HepG2 (cell line): ENCODE measurements around the gene FOXR1. TPM values are rescaled to one million over a fixed set of nuclear protein-coding genes. Genes with fewer than 3 reads are reported as not detected.

ENCODE experiments used
- AGO1 ChIP-seq: fragments of 200-400 bp; formaldehyde crosslinking; IDR thresholded peaks from 2 replicates; pipeline ENCODE4 v1.6.1; 2017; ENCODE audit warnings: mild to moderate bottlenecking, low read depth, low read length, moderate library complexity; ENCODE audit not compliant: poor library complexity, severe bottlenecking
- BORCS8-MEF2B ChIP-seq: sonication (generic); formaldehyde crosslinking; IDR thresholded peaks from 2 replicates; pipeline ENCODE4 v1.8.0; 2022; ENCODE audit warnings: mild to moderate bottlenecking, missing genetic modification reagents
- CTCF ChIP-seq: sonication (generic); formaldehyde crosslinking; IDR thresholded peaks from 2 replicates; pipeline ENCODE4 v1.5.0; 2020; ENCODE audit warnings: mild to moderate bottlenecking, missing genetic modification reagents, moderate library complexity
- HES4 ChIP-seq: sonication (generic); formaldehyde crosslinking; IDR thresholded peaks from 2 replicates; pipeline ENCODE4 v1.9.0; 2021; ENCODE audit warnings: mild to moderate bottlenecking, missing genetic modification reagents, borderline replicate concordance
- HIC2 ChIP-seq: sonication (generic); formaldehyde crosslinking; IDR thresholded peaks from 2 replicates; pipeline ENCODE4 v1.9.0; 2022; ENCODE audit warnings: low read depth, missing genetic modification reagents
- ISX ChIP-seq: sonication (generic); formaldehyde crosslinking; conservative IDR thresholded peaks from 2 replicates; pipeline ENCODE4 v1.5.0; 2020; ENCODE audit warnings: missing genetic modification reagents
- MBD4 ChIP-seq: IDR thresholded peaks from 2 replicates; pipeline ENCODE4 v1.6.1; 2012; ENCODE audit warnings: low read length, inconsistent platforms, borderline replicate concordance
- MED1 ChIP-seq: sonication (generic); formaldehyde crosslinking; IDR thresholded peaks from 2 replicates; pipeline ENCODE4 v1.4.0; 2020; ENCODE audit warnings: missing genetic modification reagents
- NR1H2 ChIP-seq: sonication (generic); formaldehyde crosslinking; IDR thresholded peaks from 2 replicates; pipeline ENCODE4 v1.8.1; 2022; ENCODE audit warnings: low read depth, missing genetic modification reagents, borderline replicate concordance
- PTBP1 ChIP-seq: fragments of 200-400 bp; formaldehyde crosslinking; IDR thresholded peaks from 2 replicates; pipeline ENCODE4 v1.6.1; 2018; ENCODE audit warnings: low read length, low read depth; ENCODE audit not compliant: poor library complexity, severe bottlenecking
- RFX5 ChIP-seq: IDR thresholded peaks from 2 replicates; pipeline ENCODE4 v1.6.1; 2011; ENCODE audit warnings: low read depth, low read length, improper control_type of control experiment
- RXRA ChIP-seq: sonication (generic); formaldehyde crosslinking; IDR thresholded peaks from 2 replicates; pipeline ENCODE4 v1.5.1; 2020; ENCODE audit warnings: missing genetic modification reagents
- TBX2 ChIP-seq: sonication (generic); formaldehyde crosslinking; IDR thresholded peaks from 2 replicates; pipeline ENCODE4 v1.5.0; 2020; ENCODE audit warnings: missing genetic modification reagents, mild to moderate bottlenecking, borderline replicate concordance
- THAP7 ChIP-seq: sonication (generic); formaldehyde crosslinking; IDR thresholded peaks from 2 replicates; pipeline ENCODE4 v1.8.1; 2023; ENCODE audit warnings: mild to moderate bottlenecking, missing genetic modification reagents
- YEATS2 ChIP-seq: sonication (generic); formaldehyde crosslinking; IDR thresholded peaks from 2 replicates; pipeline ENCODE4 v1.4.0; 2020; ENCODE audit warnings: missing genetic modification reagents, borderline replicate concordance
- ZBTB44 ChIP-seq: sonication (generic); formaldehyde crosslinking; IDR thresholded peaks from 2 replicates; pipeline ENCODE4 v1.4.0; 2020; ENCODE audit warnings: missing genetic modification reagents
- ZNF280D ChIP-seq: sonication (generic); formaldehyde crosslinking; IDR thresholded peaks from 2 replicates; pipeline ENCODE4 v1.5.1; 2020; ENCODE audit warnings: mild to moderate bottlenecking, missing genetic modification reagents
- polyA plus RNA-seq, 8 experiments: library from polyadenylated mRNA; depleted of rRNA in 3 of 8; stranded (reverse) in 7 of 8; unstranded in 1 of 8; fragments of >200 nt; fragmentation: Illumina TruSeq in 4 of 8; extraction: Trizol in 4 of 8; gene quantifications; 2 replicates each; pipeline versions ENCODE4 v1.2.1 to v1.2.3, GENCODE V29; 2011 to 2016; ENCODE audit warnings: low read depth in 4 of 8, missing spikeins in 1 of 8, mixed read lengths in 1 of 8; ENCODE audit not compliant: insufficient read depth in 1 of 8
- total RNA-seq, 5 experiments: library from RNA; depleted of rRNA; stranded (reverse); fragments of >200 nt; fragmentation: Illumina TruSeq; extraction: Trizol; gene quantifications; 2 replicates each; pipeline ENCODE4 v1.2.3, GENCODE V29; 2016; ENCODE audit warnings: low read depth in 1 of 5

Gene FOXR1
- total and polyA plus RNA-seq, 2 of the 13 experiments (the other 11 are each of a cell fraction or from before 2014, with no cell fraction given): not detected

- TF ChIP-seq PTBP1 (no peak), THAP7 (no peak), RFX5 (no peak), MED1 (CRISPR knock-in tag) (no peak), HIC2 (no peak), NR1H2 (CRISPR knock-in tag) (no peak), BORCS8-MEF2B (CRISPR knock-in tag) (no peak), MBD4 (no peak), AGO1 (no peak), ZBTB44 (CRISPR knock-in tag) (no peak), ZNF280D (CRISPR knock-in tag) (no peak), HES4 (CRISPR knock-in tag) (no peak), YEATS2 (0 out of 2 replicates have a peak, but pooled peaks have one; percentile 37), CTCF (CRISPR knock-in tag) (no peak; the same call in 1 of the 2 replicates), TBX2 (CRISPR knock-in tag) (0 out of 2 replicates have a peak, but pooled peaks have one; percentile 15), ISX (CRISPR knock-in tag) (no peak), RXRA (CRISPR knock-in tag) (peak; percentile 24; the same call in 1 of the 2 replicates)
Observed at GRCh38 chr11:118924591-118925585, 46.7 kb upstream of the FOXR1 start (continued).
